Left renal cortex interstitium (tissue), 4 donors: Measurements from ENCODE around the gene CCDC142. TPM values are rescaled to one million over a fixed set of nuclear protein-coding genes. Genes with fewer than 3 reads are reported as not detected.

Experiments used
- DNase-seq, 4 donors: peaks; one replicate each; pipeline ENCODE4 v3.0.0-alpha.2; 2013; ENCODE audit warnings: low read depth in 4 of 4, low spot score in 2 of 4, missing footprints in 1 of 4
- polyA plus RNA-seq, 4 donors: library from polyadenylated mRNA; unstranded; fragments of 120-200 nt; gene quantifications; one replicate each; pipeline ENCODE4 v1.2.1, GENCODE V29; 2013; ENCODE audit not compliant: insufficient read length in 4 of 4

CCDC142 gene
- polyA plus RNA-seq, 4 donors: 8.5 to 19.7 (median 13.4) TPM

GRCh38 chr2:74425523-74425922, 57.3 kb downstream of the CCDC142 start:
- DNase-seq: no peak

DNA sequence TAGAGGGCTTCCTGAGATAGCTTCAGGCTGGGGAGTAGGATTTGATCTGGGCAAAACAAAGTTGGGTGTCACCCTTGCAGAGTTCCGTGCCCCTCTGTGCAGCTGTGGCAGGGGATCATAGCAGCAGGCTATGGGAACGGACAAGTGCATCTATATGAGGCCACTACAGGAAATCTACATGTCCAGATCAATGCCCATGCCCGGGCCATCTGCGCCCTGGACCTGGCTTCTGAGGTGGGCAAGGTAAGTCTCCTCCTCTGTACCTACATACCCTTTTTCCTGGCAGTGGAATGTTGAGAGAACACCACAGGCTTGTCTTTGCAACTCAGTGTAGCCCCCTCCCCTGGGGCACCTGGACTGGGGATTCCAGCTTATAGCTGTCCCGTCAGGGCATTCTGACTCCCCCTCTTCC, 57.8 kb downstream of the CCDC142 start:
- no peak for DNase-seq

- DNase-seq: no peak
These were observed 58.4 kb downstream of the CCDC142 start for GRCh38 chr2:74424139-74424992.

Other genes with a start within 250 kb of the CCDC142 start
- gene SLC4A5, start 139.6 kb downstream of the CCDC142 start, polyA plus RNA-seq: 1 to 10 TPM; 1.8 to 4.6 (median 3.1) TPM
- gene DCTN1, start 102.7 kb downstream of the CCDC142 start, polyA plus RNA-seq: 100 to 1,000 TPM; 134 to 178 (median 153) TPM
- gene C2orf81, start 61.4 kb downstream of the CCDC142 start, polyA plus RNA-seq: 1 to 10 TPM; 5.6 to 8.7 (median 8.2) TPM
- 10 to 100 TPM; 38.4 to 46.7 (median 40.8) TPM for gene WDR54, start 61.3 kb downstream of the CCDC142 start, polyA plus RNA-seq
- gene RTKN, start 41.1 kb downstream of the CCDC142 start, polyA plus RNA-seq: 10 to 100 TPM; 53.7 to 94.5 (median 76.7) TPM
- 10 to 100 TPM; 25.2 to 40.9 (median 25.9) TPM for gene INO80B, start 27.9 kb downstream of the CCDC142 start, polyA plus RNA-seq
- 100 to 1,000 TPM in 3 of 4 donors, 10 to 100 TPM in 1; 99.5 to 129 (median 123) TPM for gene WBP1, start 24.6 kb downstream of the CCDC142 start, polyA plus RNA-seq
- gene MOGS, start 17.6 kb downstream of the CCDC142 start, polyA plus RNA-seq: 10 to 100 TPM; 47.2 to 60.8 (median 52.2) TPM
- gene MRPL53, start 10.3 kb downstream of the CCDC142 start, polyA plus RNA-seq: 10 to 100 TPM; 40.6 to 86.2 (median 54.7) TPM
- gene TTC31, start 83 bp upstream of the CCDC142 start, polyA plus RNA-seq: 10 to 100 TPM; 24.1 to 43.7 (median 33.2) TPM
- gene LBX2, start 16.6 kb upstream of the CCDC142 start, polyA plus RNA-seq: 1 to 10 TPM; 2.2 to 7.0 (median 3.2) TPM
- gene PCGF1, start 24.7 kb upstream of the CCDC142 start, polyA plus RNA-seq: 10 to 100 TPM; 26.4 to 33.3 (median 28.9) TPM
- gene TLX2, start 31.5 kb upstream of the CCDC142 start, polyA plus RNA-seq: under 1 TPM in 2 of 4 donors, not detected in 2; 0.13 to 0.14 TPM
- gene DQX1, start 43.2 kb upstream of the CCDC142 start, polyA plus RNA-seq: under 1 TPM; 0.32 to 0.63 (median 0.41) TPM
- gene AUP1, start 46.7 kb upstream of the CCDC142 start, polyA plus RNA-seq: 100 to 1,000 TPM in 3 of 4 donors, 10 to 100 TPM in 1; 88.8 to 136 (median 106) TPM
- 10 to 100 TPM; 33.6 to 36.9 (median 35.0) TPM for gene HTRA2, start 46.9 kb upstream of the CCDC142 start, polyA plus RNA-seq
- gene LOXL3, start 70.9 kb upstream of the CCDC142 start, polyA plus RNA-seq: 10 to 100 TPM in 3 of 4 donors, 1 to 10 TPM in 1; 9.7 to 12.4 (median 10.7) TPM
- 10 to 100 TPM in 2 of 4 donors, 1 to 10 TPM in 2; 8.3 to 11.1 (median 10.2) TPM for gene DOK1, start 71.7 kb upstream of the CCDC142 start, polyA plus RNA-seq
- 1 to 10 TPM in 2 of 4 donors, under 1 TPM in 2; 0.43 to 1.5 (median 0.98) TPM for gene M1AP, start 165.3 kb upstream of the CCDC142 start, polyA plus RNA-seq
- 1 to 10 TPM; 6.6 to 8.5 (median 7.6) TPM for gene SEMA4F, start 171.2 kb upstream of the CCDC142 start, polyA plus RNA-seq